Smooth muscle cell of trachea (primary cell): Measurements from ENCODE around the gene KRT36. TPM values are rescaled to one million over a fixed set of nuclear protein-coding genes. Genes with fewer than 3 reads are reported as not detected.

Experiments
- total RNA-seq: library from RNA; depleted of rRNA; stranded (reverse); fragments of >200 nt; gene quantifications from 2 replicates; pipeline ENCODE4 v1.2.1, GENCODE V29; 2014

The KRT36 gene
- total RNA-seq = not detected in 2 replicates

GRCh38 chr17:41489531-41489930, at the start of gene KRT36:
Gene KRT36 (minus strand): TSS chr17:41489910. CDS start chr17:41489864, 46 bp downstream.

GRCh38 chr17:41518789-41519449, 29.2 kb upstream of the KRT36 start, which contains the start of gene KRT15:
Gene KRT15 (minus strand): TSS chr17:41518890. CDS start chr17:41518827, 63 bp downstream.

GRCh38 chr17:41505007-41505808, 15.5 kb upstream of the KRT36 start, which contains the start of gene KRT13:
Gene KRT13 (minus strand): TSS chr17:41505612. CDS start chr17:41505550, 62 bp downstream.

GRCh38 chr17:41481036-41481435, 8.7 kb downstream of the KRT36 start, which contains the start of gene KRT35:
Gene KRT35 (minus strand): TSS chr17:41481151. CDS start chr17:41481097, 54 bp downstream.

GRCh38 chr17:41466988-41467387, 22.7 kb downstream of the KRT36 start, which contains the start of gene KRT32:
Gene KRT32 (minus strand): TSS chr17:41467386. CDS start chr17:41467325, 61 bp downstream.

GRCh38 chr17:41440531-41441033, 49.1 kb downstream of the KRT36 start, which contains the start of gene KRT38:
Gene KRT38 (minus strand): TSS chr17:41440983. CDS start chr17:41440921, 62 bp downstream.

Other genes starting within 250 kb of the KRT36 start
- gene KRTAP9-4, start 240.2 kb downstream of the KRT36 start, total RNA-seq = not detected in 2 replicates
- not detected in 2 replicates for gene KRTAP9-9, start 234.5 kb downstream of the KRT36 start, total RNA-seq
- gene KRTAP9-6, start 224.5 kb downstream of the KRT36 start, total RNA-seq = not detected in 2 replicates
- gene KRTAP9-7, start 214.2 kb downstream of the KRT36 start, total RNA-seq = not detected in 2 replicates
- gene KRTAP29-1, start 187.1 kb downstream of the KRT36 start, total RNA-seq = not detected in 2 replicates
- gene KRTAP16-1, start 180.6 kb downstream of the KRT36 start, total RNA-seq = not detected in 2 replicates
- gene KRTAP17-1, start 174.2 kb downstream of the KRT36 start, total RNA-seq = not detected in 2 replicates
- not detected in 2 replicates for gene KRT33A, start 139.1 kb downstream of the KRT36 start, total RNA-seq
- not detected in 2 replicates for gene KRT33B, start 120.1 kb downstream of the KRT36 start, total RNA-seq
- gene KRT34, start 107.6 kb downstream of the KRT36 start, total RNA-seq = 0.17 TPM in 1 of 2 replicates, not detected in the other
- gene KRT31, start 92.3 kb downstream of the KRT36 start, total RNA-seq = not detected in 2 replicates
- gene KRT37, start 65.3 kb downstream of the KRT36 start, total RNA-seq = not detected in 2 replicates
- not detected in 2 replicates for gene KRT38, start 48.9 kb downstream of the KRT36 start, total RNA-seq
- not detected in 2 replicates for gene KRT32, start 22.5 kb downstream of the KRT36 start, total RNA-seq
- gene KRT35, start 8.8 kb downstream of the KRT36 start, total RNA-seq = not detected in 2 replicates
- gene KRT13, start 15.7 kb upstream of the KRT36 start, total RNA-seq = 0.15 TPM in 1 of 2 replicates, not detected in the other
- gene KRT15, start 29.0 kb upstream of the KRT36 start, total RNA-seq = 0.66 and 2.9 TPM in 2 replicates
- 21.1 and 42.7 TPM in 2 replicates for gene KRT19, start 38.4 kb upstream of the KRT36 start, total RNA-seq
- gene KRT9, start 82.1 kb upstream of the KRT36 start, total RNA-seq = not detected in 2 replicates
- 0.17 and 3.1 TPM in 2 replicates for gene KRT14, start 97.0 kb upstream of the KRT36 start, total RNA-seq
- 0.17 TPM in 1 of 2 replicates, not detected in the other for gene KRT16, start 122.9 kb upstream of the KRT36 start, total RNA-seq
- gene KRT17, start 134.7 kb upstream of the KRT36 start, total RNA-seq = 1.5 and 15.1 TPM in 2 replicates
- gene EIF1, start 199.0 kb upstream of the KRT36 start, total RNA-seq = 82.5 and 236 TPM in 2 replicates
- gene GAST, start 222.4 kb upstream of the KRT36 start, total RNA-seq = not detected in 2 replicates
- under 0.01 and 0.17 TPM in 2 replicates for gene HAP1, start 244.7 kb upstream of the KRT36 start, total RNA-seq